Colonic mucosa (tissue), 4 donors: ENCODE data around the gene SLC25A45. TPM values are rescaled to one million over a fixed set of nuclear protein-coding genes. Genes with fewer than 3 reads are reported as not detected.

ENCODE experiments used
- DNase-seq: peaks from one replicate; pipeline ENCODE4 v3.0.0-alpha.2; 2020
- H3K27ac ChIP-seq: fragments of 200-600 bp; one replicate; pipeline ENCODE4 v1.8.0; 2021
- H3K27me3 ChIP-seq: fragments of 200-600 bp; one replicate; pipeline ENCODE4 v1.8.0; 2021
- H3K36me3 ChIP-seq: fragments of 200-600 bp; one replicate; pipeline ENCODE4 v1.8.0; 2021
- H3K4me1 ChIP-seq: fragments of 200-600 bp; one replicate; pipeline ENCODE4 v1.8.0; 2021; ENCODE audit warnings: mild to moderate bottlenecking
- H3K4me3 ChIP-seq: fragments of 200-600 bp; one replicate; pipeline ENCODE4 v1.8.0; 2021
- H3K9ac ChIP-seq, 2 donors: one replicate each; pipeline ENCODE4 v1.7.0; 2013; ENCODE audit warnings: control low read depth in 2 of 2, low read depth in 2 of 2, low read length in 2 of 2
- H3K9me3 ChIP-seq: fragments of 200-600 bp; one replicate; pipeline ENCODE4 v1.8.0; 2021
- CTCF ChIP-seq: fragments of 200-600 bp; IDR thresholded peaks from one replicate; pipeline ENCODE4 v1.8.0; 2022; ENCODE audit warnings: antibody characterized with exemption, mild to moderate bottlenecking
- intact Hi-C: fragments of 100-400 bp; cut with DNase I; formaldehyde crosslinking; loops from one replicate; pipeline ENCODE4 v1.14.1; 2022
- total RNA-seq, 2 donors: library from RNA; stranded (reverse); fragmentation: NEBNext Ultra II Directional in 1 of 2; extraction: Animal tissue kit (Norgen Biotek cat#: 25700) in 1 of 2; gene quantifications; one replicate each; pipeline ENCODE4 v1.2.1, GENCODE V29; 2021
- donor health status: healthy.
- donor health status: DM: no; HTN: no; CAD: no.
- donor health status: DM: no; HTN: no; CAD: no.

The SLC25A45 gene
- total RNA-seq, 2 donors from 2014 or later, result 4.4 to 6.9 TPM

DNA sequence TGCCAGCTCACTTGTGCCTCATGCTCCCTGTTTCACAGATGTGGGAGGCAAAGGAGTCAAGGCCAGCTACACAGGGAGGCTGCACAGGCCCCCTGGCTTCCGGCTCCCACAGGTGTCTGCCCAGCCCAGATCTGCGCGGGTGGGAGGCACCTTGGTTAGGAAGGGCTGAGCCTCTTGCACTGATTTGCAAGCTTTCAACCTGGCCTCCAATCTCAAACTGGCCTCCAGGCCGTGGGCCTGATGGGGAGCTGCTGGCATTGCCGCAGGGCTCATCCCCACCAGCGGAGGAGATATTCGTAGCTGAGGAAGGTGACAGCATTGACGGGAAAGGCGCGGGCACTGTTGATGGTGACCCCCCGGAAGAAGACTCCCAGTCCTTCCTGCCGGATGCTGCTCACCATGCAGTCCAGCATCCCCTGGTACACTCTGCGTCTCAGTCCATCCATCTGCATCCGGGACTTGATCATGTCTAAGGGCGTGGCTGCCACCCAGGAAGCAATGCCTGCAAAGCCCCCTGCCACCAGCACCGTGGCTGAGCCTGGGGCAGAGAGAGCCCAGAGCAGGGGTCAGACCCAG lies 6.2 kb downstream of the SLC25A45 start:
- Histone ChIP-seq H3K9me3 (no peaks in the 10 kb centered on the region), H3K36me3 (no peaks in the 10 kb centered on the region), H3K9ac (no peak overlapping the region), H3K4me1 (no peaks in the 10 kb centered on the region), H3K4me3 (no peak overlapping the region), H3K27me3 (no peaks in the 10 kb centered on the region), H3K27ac (no peak overlapping the region)
- no peak for TF ChIP-seq CTCF
- no peak for DNase-seq
- intact Hi-C loops, result no loop called here

DNA sequence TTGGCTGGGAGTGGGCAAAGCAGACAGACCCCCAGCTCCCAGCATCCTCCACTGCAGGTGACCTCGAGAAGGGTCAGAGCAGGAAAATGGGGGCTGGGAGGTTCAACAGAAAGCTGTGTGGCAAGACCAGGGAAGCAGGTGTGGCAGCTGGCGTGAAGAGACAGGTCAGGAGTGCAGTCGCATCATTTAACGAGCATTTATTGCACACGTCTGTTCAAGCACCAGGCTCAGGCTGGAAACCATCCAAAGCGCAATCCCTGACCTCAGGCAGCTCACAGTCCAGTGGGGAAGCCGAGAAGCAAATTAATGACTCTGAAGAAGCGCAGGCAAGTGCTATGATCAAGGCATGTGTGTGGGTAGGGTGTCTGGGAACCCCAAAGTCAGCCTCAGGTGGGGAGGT lies 7.4 kb downstream of the SLC25A45 start:
- Histone ChIP-seq H3K27ac (no peak overlapping the region), H3K36me3 (no peaks in the 10 kb centered on the region), H3K9me3 (no peaks in the 10 kb centered on the region), H3K27me3 (no peaks in the 10 kb centered on the region), H3K9ac (no peak overlapping the region), H3K4me1 (no peaks in the 10 kb centered on the region), H3K4me3 (no peak overlapping the region)
- peak; percentile 55 for DNase-seq
- no peak for TF ChIP-seq CTCF
- intact Hi-C loops, result no loop called here

GRCh38 chr11:65373839-65374580 lies 8.4 kb downstream of the SLC25A45 start:
- no peak overlapping the region for H3K27ac ChIP-seq
- no peaks in the 10 kb centered on the region for H3K36me3 ChIP-seq
- intact Hi-C loops, result loop anchor here (5.0 kb wide), 1 partner anchor 138 kb away; no protein-coding TSS in a partner anchor
- no peak overlapping the region for H3K4me3 ChIP-seq
- no peaks in the 10 kb centered on the region for H3K9me3 ChIP-seq
- DNase-seq, result no peak
- H3K4me1 ChIP-seq, result no peaks in the 10 kb centered on the region
- no peak overlapping the region for H3K9ac ChIP-seq
- no peaks in the 10 kb centered on the region for H3K27me3 ChIP-seq
- TF ChIP-seq CTCF, result no peak

- intact Hi-C loops, result loop anchor here (5.0 kb wide), 1 partner anchor 142 kb away; no protein-coding TSS in a partner anchor
- H3K36me3 ChIP-seq, result no peaks in the 10 kb centered on the region
- TF ChIP-seq CTCF, result no peak
- H3K27me3 ChIP-seq, result no peaks in the 10 kb centered on the region
- H3K27ac ChIP-seq, result no peak overlapping the region
- peak overlapping the region in 1 of 2 donors; percentile 41 for H3K9ac ChIP-seq
- H3K9me3 ChIP-seq, result no peaks in the 10 kb centered on the region
- no peak for DNase-seq
- peaks cover 5% of the 10 kb centered on the region for H3K4me1 ChIP-seq
- H3K4me3 ChIP-seq, result no peak overlapping the region
These were observed 11.8 kb downstream of the SLC25A45 start for GRCh38 chr11:65370659-65371049.

GRCh38 chr11:65366340-65366773 lies 16.1 kb downstream of the SLC25A45 start:
- H3K36me3 ChIP-seq, result no peaks in the 10 kb centered on the region
- H3K4me3 ChIP-seq, result no peak overlapping the region
- DNase-seq, result peak; percentile 53
- no peaks in the 10 kb centered on the region for H3K27me3 ChIP-seq
- H3K4me1 ChIP-seq, result peaks cover 5% of the 10 kb centered on the region
- peak overlapping the region; percentile 10 for H3K27ac ChIP-seq
- no peaks in the 10 kb centered on the region for H3K9me3 ChIP-seq
- H3K9ac ChIP-seq, result no peak overlapping the region
- intact Hi-C loops, result no loop called here
- peak; percentile 61 for TF ChIP-seq CTCF
